Iris pigment epithelial cell (primary cell): Measurements from ENCODE around the gene PRKAR2A.
A peak's percentile ranks its signal among the peaks of the same experiment; 100 is the strongest.
"Not testable (repeated sequence)": the region's sequence is repeated elsewhere in the genome, so short reads cannot be mapped to it uniquely, and the experiment has no call there.

Experiments used
- DNase-seq: peaks from one replicate; pipeline ENCODE4 v3.0.0-alpha.2; 2011; ENCODE audit warnings: low read depth

The PRKAR2A gene

DNA sequence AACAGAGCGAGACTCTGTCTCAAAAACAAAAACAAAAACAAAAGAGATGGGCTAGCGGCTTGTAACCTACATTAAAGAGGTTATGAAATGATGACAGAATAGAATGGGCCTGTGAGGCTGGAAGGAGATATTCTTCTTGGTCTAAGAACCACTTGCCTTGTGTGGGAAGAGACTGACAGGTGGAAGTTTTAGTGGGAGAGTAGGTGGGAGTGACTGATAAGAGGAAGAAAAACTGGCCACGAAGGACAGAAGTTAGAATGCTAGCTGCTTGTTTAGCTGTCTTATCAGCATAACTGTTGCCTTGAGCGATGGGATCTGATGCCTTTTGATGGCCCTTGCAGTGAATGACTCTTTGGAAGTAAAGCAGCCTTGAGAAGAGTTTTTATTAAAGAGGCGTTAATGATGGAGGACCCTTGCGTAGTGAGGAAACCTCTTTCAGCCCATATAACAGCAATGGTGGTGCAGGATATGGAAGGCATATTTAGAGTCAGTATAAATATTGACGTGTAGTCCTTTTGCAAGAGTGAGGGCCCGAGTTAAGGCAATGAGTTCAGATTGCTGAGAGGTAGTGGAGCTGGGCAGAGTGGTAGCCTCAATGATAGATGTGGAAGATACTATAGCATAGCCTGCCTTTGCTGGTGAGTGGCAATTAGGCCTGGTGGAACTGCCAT, 122.4 kb downstream of the PRKAR2A start:
- DNase-seq: not testable (repeated sequence)

- DNase-seq: no peak
Measured at GRCh38 chr3:48723725-48724124, 123.9 kb downstream of the PRKAR2A start.

DNA sequence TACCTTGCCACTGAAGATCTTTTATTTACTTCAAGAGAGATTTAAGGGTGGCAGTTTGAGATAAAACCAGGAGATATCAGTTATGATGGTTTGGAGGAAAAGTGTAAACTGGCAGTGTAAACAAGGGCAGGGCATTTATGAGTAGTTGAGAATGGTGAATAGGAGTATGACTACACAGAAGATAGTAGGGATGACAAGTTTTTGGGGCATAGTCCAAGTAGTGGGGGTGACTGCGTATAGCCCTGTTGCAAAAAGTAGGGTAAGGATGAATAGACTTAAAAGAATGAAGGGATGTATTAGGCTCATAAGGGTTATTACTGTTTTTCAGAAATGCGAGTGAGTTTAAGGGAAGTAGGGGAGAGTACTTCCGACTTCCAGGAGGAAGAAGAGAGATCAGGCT, 124.4 kb downstream of the PRKAR2A start:
- DNase-seq: not testable (repeated sequence)

DNA sequence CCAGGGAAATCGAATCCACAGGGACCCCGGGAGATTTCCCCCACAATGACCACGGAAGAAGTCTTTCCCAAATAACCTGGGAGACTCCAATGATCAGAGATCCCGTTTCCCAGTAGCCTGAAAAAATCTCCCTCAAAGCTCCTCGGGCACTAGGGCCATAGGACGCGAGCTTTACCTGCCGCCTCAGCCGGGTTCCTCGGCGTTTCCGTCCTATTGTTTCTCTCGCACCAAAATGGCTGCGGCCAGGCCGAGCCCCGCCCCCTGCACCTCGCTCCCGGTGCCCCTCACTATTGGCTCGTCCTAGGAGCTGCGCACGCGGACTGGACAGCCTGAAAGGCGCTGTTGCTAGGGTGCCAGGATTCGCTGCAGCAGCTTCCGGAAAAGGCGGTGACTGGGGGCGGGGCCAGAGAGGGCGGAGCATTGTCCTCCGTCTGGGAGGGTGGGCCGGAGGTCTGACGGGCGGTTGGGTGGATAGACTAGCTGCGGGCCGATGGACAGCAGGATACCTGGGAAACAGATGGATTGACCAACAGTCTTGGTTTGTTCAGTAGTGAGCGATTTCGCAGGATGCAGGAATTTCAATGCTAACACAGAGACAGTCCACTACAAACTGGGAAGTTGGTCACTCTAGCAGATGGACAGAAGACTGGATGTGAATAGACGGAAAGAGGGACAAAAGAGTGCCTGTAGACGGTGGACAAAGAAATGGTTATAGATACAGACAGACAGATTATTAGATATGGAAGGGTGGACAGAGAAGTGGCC, 130.5 kb downstream of the PRKAR2A start, which contains the start of gene IP6K2:
IP6K2 (minus strand) TSS at position 240 of the 765 bp plus-strand sequence. CDS start 21,930 bp downstream, outside the sequence.
- peak; percentile 98 for DNase-seq

GRCh38 chr3:48716508-48716981, 131.1 kb downstream of the PRKAR2A start:
- no peak for DNase-seq

DNA sequence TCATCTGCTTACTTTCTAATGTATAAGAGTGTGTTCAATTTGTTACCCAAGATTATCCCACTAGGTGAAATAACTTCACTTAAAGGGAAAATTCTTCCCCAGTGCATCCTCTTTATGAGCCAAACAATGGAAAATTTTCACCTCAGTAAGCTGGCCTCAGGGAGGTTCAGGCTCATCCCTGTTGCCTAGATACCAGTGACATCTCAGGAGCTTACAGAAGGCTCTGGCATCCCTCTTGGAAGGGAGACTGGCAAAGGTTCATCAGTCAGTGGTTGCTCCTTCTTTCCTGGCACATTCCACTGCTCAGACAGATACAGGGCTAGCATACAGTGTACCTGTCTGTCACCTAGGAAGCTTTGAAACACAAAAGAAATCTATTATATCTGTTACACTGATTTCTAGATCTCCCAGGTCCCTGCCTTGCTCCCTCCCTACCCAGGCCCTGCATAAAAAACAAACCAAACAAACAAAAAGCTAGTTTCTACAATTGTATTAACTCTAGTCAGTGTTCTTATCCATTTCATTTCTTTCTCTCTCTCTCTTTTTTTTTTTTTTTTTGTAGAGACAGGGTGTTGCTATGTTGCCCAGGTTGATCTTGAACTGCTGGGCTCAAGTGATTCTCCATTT, 132.4 kb downstream of the PRKAR2A start:
- peak; percentile 70 for DNase-seq

DNA sequence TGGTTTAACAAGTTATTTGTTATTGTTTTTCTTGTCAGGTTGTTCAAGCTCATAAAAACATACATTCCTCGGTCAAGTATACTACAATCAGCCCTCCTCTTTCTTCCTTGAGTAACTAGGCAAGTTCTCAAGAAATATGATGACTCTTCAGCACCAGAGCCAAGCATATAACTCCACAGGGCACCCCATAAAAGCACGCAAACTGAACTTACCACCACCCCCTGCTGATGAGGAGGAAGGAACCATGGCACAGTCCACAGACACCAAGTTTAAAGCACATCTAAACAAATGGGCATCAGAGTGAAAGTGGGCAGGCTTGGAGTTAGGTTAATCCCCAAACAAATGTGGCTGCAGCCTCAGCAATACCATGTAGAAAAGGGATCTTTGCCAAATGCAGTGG, 135.9 kb downstream of the PRKAR2A start:
- no peak for DNase-seq

DNA sequence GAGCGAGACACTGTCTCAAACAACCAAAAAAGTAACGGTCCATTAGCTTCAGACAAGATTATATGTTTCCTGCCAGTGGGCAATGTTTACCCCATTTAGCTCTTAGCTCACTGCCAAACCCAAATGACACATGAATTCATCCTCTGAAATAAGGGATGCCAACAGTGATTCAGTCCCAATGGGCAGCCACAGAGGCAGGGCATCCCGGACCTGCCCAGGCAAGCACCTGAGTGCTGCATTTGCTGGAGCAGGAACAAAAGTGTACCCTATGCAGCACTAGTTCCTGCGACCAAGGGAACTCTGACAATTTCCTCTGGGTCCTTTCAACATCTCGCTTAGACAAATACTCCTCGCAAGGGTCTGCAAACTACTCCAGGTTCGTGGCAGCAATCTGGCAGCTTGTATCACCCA, 138.6 kb downstream of the PRKAR2A start:
- no peak for DNase-seq

- DNase-seq: peak; percentile 72
Measured at GRCh38 chr3:48708481-48708889, 139.2 kb downstream of the PRKAR2A start.

GRCh38 chr3:48707157-48707556, 140.5 kb downstream of the PRKAR2A start:
- DNase-seq: no peak

DNA sequence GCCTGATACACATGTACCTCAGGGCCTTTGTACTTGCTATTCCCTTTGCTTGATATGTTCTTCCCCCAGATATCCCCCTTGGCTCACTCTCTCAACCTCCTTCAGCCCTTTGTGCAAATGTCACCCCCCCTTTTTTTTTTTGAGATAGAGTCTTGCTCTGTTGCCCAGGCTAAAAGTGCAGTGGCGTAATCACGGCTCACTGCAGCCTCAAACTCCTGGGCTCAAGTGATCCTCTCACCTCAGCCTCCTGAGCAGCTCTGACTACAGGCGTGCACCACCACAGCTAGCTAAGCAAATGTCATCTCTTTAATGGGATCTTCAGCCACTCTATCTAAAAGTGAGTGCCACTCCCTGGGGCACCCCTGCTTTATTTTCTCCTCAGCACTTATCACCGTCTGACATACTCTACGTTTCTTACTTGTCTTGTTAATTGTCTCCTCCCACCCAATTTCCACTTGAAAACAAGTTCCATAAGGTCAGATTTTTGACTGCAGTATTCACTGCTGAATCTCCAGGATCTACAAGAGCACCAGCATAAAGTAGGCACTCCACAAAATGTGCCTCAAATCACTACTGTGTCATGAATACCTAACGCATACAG, 145.3 kb downstream of the PRKAR2A start:
- no peak for DNase-seq

DNA sequence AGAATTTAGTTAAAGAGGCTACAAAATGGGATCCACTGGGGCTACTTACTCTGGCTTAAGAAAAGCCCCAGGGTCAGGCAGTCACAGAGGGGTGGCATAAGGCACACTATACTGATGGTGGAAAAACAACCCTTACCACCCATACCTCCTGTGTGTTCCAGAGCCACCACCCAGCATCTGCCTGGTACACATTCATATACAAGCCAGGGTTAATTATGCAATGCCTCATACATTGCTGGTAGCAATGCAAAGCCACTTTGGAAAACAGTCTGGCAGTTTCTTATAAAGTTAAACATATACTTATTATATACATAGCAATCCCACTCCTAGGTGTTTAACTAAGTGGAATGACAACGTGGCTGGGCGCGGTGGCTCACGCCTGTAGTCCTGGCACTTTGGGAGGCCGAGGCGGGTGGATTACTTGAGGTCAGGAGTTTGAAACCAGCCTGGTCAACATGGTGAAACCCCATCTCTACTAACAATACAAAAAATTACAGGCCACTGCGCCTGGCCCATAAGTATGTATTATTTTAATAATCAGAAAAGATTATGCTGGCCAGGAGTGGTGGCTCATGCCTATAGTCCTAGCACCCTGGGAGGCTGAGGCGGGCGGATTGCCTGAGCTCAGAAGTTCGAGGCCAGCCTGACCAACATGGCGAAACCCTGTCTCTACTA, 146.8 kb downstream of the PRKAR2A start:
- DNase-seq: no peak

- no peak for DNase-seq
Measured at GRCh38 chr3:48698891-48699290, 148.8 kb downstream of the PRKAR2A start.

- DNase-seq: no peak
Measured at GRCh38 chr3:48697952-48698351, 149.7 kb downstream of the PRKAR2A start.

GRCh38 chr3:48696601-48697000, 151.1 kb downstream of the PRKAR2A start:
- DNase-seq: no peak
